Effector CD8-positive, alpha-beta T cell (primary cell): Measurements from ENCODE around the gene ARHGEF4.
A peak's percentile ranks its signal among the peaks of the same experiment; 100 is the strongest.

Experiments
- DNase-seq: peaks from one replicate; lab custom pipeline; 2025; lab: John Stamatoyannopoulos, UW
- total RNA-seq, 4 experiments: gene quantifications; one replicate each; lab custom pipeline; 2026; lab: John Stamatoyannopoulos, UW

The ARHGEF4 gene
- total RNA-seq: 0.29 to 2.3 (median 1.2) reads per million in 4 experiments

- no peak for DNase-seq
Observed at GRCh38 chr2:130836501-130837174, at the start of gene ARHGEF4. TSS of gene ARHGEF4 (plus strand) at chr2:130836914. CDS start at chr2:130836954, 40 bp downstream.

GRCh38 chr2:130787841-130788240 is 48.9 kb upstream of the ARHGEF4 start:
- no peak for DNase-seq

GRCh38 chr2:130790312-130790711 is 46.4 kb upstream of the ARHGEF4 start:
- DNase-seq: no peak

GRCh38 chr2:130790804-130791616 is 45.7 kb upstream of the ARHGEF4 start:
- DNase-seq: no peak

- DNase-seq: no peak
Observed at GRCh38 chr2:130791617-130791939, 45.1 kb upstream of the ARHGEF4 start.

- DNase-seq: no peak
Observed at GRCh38 chr2:130795431-130795830, 41.3 kb upstream of the ARHGEF4 start.

GRCh38 chr2:130796290-130796689 is 40.4 kb upstream of the ARHGEF4 start:
- no peak for DNase-seq

- peak; percentile 80 for DNase-seq
Observed at GRCh38 chr2:130797493-130798435, 39.0 kb upstream of the ARHGEF4 start.

- DNase-seq: no peak
Observed at GRCh38 chr2:130798472-130799218, 38.1 kb upstream of the ARHGEF4 start.

GRCh38 chr2:130799295-130799694 is 37.4 kb upstream of the ARHGEF4 start:
- DNase-seq: no peak

- no peak for DNase-seq
Observed at GRCh38 chr2:130805613-130806012, 31.1 kb upstream of the ARHGEF4 start.

- no peak for DNase-seq
Observed at GRCh38 chr2:130806370-130806769, 30.3 kb upstream of the ARHGEF4 start.

- DNase-seq: no peak
Observed at GRCh38 chr2:130807659-130808385, 28.9 kb upstream of the ARHGEF4 start.

GRCh38 chr2:130808482-130809268 is 28.0 kb upstream of the ARHGEF4 start:
- no peak for DNase-seq

- no peak for DNase-seq
Observed at GRCh38 chr2:130810490-130810889, 26.2 kb upstream of the ARHGEF4 start.

- DNase-seq: no peak
Observed at GRCh38 chr2:130813722-130814121, 23.0 kb upstream of the ARHGEF4 start.

- DNase-seq: no peak
Observed at GRCh38 chr2:130814931-130815680, 21.6 kb upstream of the ARHGEF4 start.

- no peak for DNase-seq
Observed at GRCh38 chr2:130818809-130819208, 17.9 kb upstream of the ARHGEF4 start.

GRCh38 chr2:130819226-130819607 is 17.5 kb upstream of the ARHGEF4 start:
- no peak for DNase-seq
